Anterior cingulate cortex (tissue), 58 donors: ENCODE data around the gene ACSF3.

Source experiments
- DNase-seq, 58 donors: peaks; one replicate each; lab custom pipeline; 2025; lab: John Stamatoyannopoulos, UW

The ACSF3 gene

DNA sequence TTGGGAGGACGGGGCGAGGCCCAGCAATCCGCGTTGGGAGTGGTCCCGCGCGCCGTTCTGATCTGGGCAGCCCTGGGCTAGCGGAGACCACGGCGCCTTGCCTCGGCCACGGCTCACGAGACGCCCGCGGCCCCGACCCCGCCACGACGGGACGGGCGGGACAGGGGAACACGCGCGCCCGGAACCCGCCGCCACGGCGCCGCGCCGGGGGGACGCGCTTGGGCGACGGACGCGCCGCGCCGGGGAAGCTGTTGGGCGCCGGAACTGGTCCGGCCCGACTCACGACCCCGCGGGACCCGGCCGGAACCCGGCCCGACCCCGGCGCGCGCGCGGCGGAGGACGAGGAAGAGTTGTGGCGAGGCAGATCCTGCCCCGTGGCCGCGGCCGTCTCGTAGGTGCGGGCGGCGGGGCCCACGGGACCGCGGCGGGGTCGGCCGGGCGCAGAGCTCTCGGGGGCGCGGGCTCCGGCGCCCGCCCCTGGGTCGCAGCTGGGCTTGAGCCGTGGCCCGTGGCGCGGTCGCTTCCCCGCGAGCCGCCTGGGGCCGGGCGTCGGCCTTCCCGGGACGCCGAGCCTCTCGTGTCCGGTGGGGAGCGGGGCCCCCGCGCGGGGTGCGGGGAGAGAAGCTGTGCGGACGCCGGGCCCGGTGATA, at the start of gene ACSF3:
Gene ACSF3 (plus strand): TSS at position 251 of the 650 bp plus-strand sequence. CDS start 6,830 bp downstream, outside the sequence.
- DNase-seq: peak in 49 of 58 donors; percentile 2 to 62 (median 35)

DNA sequence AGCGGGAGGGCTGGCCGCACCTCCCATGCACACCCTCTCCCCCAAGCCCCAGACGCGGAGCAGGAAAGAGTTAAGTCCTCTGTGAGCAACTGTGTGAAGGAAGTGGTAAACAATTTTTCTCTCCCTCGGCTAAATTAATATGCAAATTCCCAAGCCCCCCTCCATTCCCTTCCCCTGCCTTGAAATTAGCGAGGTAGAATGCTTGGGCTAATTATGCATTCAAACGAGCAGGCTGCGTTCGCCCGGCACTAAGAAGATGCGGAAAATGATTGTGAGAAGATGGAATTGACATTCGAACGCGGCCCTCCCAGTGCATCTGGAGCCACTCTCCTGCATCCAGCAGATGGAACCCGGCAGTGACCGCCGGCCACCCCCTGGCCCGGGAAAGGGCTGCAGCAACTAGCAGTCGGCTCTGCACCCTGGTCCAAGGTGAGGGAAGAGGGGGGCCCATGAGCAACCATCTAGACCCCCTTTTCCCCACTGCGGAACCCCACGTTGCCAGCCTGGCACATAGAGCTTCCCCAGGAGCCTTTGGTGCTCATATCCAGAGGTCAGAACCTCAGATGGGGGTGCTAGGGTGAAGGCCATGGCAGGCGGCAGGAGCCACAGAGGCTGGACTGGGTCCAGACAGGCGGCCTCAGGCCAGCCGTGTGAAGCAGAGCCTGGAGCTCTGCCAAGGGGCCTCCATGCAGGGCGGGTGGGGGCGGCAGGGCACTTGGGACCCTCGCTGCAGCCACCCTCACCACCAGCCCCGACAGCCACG, 49.1 kb upstream of the ACSF3 start:
- DNase-seq: peak in 4 of 58 donors; percentile 8 to 22 (median 12)

DNA sequence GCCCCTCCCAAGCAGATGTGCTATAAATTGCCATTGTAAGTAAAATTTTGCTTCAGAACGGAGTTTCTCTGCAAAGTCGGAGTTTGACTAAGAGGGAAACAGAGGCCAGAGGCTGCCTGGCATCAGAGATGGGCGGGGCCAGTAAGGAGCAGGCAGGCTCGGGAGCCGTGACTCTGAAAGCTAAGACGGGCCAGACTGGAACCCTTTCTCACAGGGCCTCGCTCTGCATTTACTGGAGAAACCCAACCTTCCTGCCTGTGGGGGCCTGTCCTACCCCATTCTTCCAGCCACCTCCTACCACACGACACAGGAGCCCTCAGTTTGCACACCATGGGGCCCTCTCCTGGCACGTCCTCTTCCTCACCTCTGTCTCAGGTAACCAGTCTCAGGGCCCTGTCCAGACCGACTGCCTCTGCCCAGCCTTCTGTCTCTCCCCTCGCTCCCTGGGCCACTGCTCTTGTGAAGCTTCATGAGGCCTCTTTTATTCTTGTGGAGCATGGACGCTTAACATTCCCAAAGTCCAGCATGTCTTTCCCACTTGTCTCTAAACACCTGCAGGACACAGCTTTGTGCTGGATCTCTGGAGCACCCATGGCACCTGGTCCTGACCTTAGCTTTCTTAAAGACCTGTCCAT, 48.4 kb upstream of the ACSF3 start:
- DNase-seq: no peak

DNA sequence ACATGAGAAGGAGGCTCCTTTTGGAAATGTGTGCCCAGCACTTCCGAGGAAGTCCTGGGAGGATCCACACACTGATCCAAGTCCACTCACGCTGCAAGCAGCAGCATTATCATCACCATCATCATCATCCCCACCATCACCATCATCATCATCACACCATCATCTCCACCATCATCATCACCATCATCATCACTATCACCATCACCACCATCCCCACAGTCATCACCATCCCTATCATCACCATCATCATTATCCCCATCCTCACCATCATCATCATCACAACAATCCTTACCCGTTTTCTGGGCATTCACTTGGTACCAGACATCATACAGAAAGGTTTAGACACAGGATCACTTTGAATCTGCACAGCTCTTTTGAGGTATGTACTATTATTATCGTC, 47.8 kb upstream of the ACSF3 start:
- no peak for DNase-seq

DNA sequence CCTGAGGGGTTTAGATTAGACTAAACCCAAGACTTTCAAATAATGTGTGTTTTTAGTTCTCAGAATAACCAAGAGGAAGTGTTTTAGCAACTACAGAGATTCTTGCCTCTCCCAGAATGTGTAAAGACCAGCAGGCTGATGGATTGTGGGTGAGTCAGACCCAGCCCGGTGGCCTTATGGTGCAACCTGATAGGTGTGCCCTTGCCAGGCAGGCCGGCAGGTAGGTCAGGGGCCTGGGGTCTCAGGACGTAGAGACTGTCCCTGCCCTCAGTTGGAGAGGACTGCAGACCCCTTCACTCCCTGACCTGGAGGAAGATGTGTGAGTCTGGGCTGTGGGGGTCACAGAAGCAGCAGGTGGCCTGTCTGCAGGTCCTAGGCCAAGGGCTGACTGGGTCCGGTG, 47.2 kb upstream of the ACSF3 start:
- no peak for DNase-seq

DNA sequence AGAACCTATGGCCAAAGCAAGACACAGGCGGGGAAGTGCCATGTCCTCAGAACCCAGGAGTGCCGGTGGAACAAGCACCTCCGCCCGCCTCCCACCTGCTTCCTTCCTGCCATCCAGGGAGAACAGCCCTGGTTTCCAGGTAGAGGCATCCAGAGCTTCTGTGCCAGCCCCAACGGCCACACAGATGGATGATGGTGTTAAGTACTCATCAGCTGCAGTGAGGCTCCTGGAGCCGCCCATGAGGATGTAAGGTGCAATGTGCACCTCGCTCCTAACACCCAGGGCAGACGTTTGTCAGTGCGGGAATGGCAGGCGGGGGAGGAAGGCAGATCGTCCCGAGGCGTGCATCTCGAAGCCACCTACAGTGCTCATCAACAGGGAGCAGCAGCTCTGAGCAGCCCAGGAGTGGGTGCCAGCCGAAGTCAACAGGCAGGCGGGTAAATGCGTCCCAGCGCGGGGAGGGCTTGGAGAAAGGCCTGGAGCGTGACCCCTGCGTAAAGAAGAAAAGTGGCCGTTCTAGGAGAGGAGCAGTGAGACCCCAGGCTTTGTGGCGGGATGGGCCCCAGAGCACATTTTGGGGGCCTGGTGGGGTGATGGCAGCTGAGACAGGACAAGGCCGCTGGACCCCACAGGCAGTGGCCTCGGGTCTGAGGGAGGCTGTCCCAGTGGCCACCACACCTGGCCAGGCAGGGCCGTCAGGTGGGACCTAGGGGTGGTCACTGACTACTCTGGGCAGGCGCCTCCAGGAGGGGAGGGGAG, 46.1 kb upstream of the ACSF3 start:
- DNase-seq: peak in 2 of 58 donors; percentile 6 to 63

DNA sequence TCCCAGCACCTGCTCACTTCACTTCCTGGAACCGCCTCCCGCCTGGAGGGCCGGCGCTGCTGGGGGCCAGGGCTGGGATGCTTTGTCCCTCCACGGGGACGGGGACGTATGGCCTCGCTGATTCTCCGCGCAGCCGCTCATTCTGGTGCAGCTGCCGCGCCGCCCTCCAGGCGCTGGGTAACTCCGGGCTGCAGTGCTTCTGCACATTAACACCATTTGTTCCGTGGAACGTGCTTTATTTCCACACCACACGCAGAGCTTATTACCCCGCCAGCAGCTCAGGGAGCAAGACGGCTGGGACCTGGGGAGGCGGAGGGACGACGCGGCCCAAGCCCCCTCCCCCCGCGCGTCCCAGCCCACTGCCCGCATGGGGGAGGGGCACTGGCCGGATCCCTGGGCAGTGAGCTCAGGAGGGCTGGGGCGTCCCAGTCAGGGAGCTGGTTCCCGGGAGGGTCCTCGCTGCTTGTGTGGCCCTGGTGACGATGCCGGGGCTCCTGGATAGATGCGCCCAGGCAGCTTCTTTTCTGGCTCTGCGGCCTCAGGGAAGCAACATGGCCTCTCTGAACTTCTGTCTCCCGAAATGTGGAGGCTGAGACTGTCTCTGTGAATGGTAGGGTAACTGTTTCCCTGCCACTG, 45.4 kb upstream of the ACSF3 start:
- peak in 1 of 58 donors; percentile 8 for DNase-seq

DNA sequence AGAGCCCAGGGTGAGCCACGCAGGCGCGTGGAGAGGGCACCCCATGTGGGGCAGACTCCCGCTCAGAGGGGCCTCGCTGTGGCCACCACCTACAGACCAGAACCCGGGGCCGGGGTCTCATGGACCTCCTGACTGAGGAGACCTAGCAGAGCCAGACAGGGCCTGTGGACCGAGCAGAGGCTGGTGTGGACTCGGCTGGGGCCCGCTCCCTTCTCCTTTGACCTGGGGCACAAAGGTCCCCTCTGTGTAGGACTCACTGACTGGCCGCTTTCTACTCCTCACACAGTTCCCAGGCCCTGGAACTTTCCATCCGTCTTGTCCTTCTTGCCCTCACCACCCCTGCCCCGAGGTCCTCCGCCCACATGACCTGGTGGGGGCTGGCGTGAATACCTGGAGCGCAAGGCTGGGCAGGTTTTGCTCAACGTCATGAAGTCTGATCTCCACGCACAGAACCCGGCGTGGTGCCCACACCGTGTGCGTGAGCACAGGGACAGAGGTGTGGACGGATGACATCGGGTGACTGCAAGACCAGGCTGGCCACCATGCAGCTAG, 44.7 kb upstream of the ACSF3 start:
- DNase-seq: no peak

DNA sequence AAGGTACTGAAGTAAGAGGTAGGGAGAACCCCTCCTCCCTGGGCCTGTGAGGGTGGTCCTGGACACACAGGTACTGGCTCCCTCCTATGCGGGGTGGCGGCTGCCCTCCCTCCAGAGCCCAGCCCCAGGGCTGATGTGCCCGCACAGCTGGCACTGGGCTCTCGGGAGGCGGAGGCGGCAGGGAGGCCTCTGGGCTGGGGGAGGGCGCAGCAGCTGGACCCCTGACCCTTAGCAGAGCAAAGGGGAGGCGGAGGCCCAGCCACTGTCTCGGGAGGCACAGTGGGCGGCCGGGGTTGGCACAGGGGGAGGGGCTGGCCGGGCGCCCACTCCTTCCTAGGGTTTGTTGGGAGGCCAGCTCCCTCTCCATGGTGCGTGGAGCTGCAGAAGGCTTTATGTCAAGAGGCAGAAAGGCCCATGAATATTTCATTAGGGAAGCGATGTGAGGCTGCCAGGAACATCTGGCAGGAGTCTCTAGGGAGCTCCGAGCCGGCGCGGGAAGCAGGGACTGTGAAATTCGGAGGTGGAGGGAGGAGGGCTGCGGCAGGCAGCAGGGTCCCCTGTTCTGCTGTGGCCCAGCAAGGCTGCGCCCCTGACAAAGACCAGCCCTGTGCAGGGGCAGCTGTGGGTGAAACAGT, 44.1 kb upstream of the ACSF3 start:
- peak in 10 of 58 donors; percentile 14 to 57 (median 21) for DNase-seq

DNA sequence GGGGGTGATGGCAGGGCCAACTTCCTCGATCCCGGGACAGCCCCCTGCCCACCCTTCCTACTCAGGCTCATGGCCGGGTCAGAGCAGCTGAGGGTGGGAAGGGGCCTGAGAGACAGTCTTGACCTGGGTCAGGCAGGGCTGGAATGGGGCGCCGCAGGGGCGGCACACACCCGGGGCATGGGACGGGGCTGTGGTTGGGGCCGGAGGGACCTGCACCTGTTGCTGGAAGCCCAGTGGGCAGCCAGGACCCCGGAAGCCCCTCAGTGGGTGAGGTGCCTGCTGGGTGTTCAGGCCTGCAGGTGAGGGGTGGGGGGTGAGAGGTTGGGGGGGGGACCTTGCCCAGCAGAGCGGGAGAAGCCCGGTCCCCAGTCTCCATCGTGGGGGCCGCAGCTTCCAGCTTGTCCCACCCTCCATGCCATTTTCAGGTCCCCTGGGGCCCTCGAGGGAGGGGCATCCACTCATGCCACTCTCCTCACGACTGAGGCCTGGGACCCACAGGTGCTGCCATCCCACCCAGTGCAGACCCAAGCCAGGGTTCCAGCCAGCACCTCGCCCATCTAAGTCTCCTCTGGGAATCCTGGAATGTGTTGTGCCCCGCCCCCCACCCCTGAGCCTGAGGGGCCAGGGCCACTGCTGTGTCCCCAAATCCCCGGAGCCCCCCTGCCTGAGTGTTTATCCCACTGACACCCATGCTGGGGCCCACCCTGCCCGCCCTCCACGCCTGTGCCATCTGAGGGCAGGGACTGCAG, 43.4 kb upstream of the ACSF3 start:
- DNase-seq: no peak

DNA sequence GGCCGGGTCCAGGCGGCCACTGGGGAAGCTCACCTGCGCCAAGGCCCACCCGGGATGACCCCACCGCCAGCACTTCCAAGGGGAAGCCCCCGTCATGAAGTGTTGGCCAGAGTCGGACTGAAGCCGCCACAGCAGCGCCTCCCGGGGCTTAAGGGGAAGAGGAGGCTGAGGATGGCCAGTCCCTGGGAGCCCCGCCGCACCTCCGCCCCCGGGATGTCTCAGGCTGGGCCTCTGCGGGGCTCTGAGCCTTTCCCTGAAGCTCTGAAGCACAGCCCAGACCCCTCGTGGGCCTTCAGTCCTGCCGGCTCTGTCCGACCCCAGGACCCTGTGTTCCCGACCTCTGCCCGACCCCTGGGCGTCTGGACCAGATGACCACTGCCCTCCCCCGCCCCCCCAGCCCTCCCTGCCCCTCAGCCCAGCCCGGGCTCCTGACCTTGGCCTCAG, 42.8 kb upstream of the ACSF3 start:
- no peak for DNase-seq

DNA sequence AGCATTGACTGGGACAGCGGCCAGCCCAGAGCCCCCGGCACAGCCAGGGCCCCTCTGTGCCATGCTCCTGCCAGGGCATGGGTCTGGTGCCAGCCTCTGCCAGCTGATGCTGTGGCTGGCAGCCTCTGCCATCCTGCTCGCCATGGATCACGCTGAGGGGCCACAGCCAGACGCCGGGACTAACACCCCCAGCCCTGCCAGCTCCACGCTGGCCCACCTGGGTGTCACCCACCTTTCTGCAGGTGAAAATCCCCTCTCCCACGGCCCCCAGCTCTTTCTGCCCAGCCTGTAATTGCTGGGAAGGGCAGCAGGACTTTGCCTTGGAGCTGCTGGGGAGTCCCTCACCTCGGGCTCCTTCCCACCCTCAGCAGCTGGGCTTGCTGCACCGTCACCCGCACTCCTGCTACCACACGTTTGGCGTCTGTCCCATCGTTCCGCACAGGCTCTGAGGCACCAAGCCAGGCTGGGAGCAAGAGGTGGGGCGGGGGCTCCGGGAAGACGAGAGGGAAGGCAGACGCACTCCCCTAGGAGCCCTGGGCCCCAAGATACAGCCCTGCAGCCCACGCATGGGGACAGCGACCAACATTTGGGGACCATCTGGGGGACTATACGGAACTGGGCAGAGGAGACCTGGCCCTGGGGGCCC, 42.0 kb upstream of the ACSF3 start:
- peak in 8 of 58 donors; percentile 8 to 42 (median 16) for DNase-seq

DNA sequence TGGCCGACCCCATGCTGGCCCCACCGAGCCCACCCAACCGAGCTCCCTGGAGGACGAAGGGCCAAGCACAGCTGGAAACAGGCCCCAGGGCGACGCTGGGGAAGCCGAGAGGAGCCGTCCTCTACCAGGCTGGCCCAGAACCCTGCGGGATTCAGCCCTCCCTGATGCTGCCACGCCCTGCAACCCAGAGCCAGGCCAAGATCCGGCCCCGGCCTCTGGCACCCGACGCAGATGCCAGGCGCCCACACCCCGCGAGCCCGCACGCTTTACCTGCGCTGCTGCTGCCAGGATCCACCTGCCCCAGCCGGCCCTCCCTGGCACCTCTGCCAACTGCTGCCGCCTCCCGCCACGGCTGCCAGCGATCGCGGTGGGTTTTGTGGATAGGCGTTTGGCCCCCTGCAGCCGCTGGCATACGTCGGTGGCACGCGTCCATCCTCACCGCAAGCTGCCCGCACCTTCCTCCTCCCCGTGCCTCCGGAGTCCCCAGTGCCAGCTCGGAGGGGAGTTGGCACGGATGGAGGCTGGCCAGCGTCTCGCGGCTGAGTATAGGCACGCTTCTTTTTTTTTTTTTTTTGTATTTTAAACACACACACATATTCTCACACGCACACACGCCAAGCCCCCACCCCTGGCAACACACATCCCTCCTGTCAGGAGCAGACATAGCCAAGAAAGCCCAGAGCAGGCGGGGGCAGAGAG, 41.3 kb upstream of the ACSF3 start:
- DNase-seq: peak in 3 of 58 donors; percentile 15 to 32 (median 16)

DNA sequence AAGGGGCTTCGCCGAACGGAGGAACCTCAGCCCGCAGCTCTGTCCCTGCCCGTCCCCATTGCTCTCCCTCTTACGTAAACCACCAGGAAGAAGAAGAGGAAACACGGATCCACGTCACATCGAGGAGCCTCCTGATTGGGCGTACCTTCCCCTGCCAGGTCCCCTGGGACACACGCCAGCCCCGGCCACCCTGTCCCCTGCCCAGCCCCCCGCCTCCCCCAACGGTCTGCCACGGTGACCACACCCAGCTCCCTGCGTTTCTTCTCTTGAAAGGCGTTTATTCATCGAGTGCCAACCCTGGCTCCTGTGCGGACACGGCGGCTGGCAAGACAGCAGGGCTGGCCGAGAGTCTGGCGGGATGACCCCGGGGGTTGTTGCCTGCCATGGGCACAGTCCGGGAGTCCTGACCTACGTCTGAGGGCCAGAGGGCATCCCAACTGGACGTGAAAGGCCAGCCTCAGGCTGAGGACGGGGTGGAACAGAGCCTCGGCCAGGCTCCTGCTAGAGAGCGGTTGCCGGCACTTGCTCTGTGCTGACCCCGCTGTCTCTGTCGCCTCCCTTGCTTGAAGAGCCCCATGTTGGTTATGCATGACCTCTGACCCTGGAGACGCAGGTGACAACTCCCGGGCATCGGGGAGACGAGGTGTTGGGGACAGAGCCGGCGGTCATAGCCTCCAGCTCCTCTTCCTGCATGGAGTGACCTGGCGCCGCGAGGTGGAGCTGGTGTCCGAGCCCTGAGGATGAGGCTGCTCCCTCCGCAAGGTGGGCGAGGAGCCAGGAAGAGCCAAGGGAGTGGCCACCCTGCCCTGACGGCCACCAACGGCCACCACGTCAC, 40.5 kb upstream of the ACSF3 start:
- peak in 51 of 58 donors; percentile 11 to 80 (median 46) for DNase-seq

DNA sequence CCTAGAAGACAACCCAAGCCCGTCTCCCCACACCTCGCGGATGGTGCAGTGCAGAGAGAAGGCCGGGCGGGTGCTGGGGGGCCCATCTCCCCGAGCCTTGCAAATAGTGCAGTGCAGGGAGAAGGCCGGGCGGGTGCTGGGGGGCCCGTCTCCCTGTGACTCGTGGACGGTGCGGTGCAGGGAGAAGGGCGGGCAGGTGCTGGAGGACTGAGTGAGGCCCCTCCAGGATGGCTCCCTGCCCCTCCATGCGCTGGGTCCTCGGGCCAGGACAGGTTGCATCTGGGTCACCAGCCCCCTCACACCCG, 40.0 kb upstream of the ACSF3 start:
- DNase-seq: no peak

DNA sequence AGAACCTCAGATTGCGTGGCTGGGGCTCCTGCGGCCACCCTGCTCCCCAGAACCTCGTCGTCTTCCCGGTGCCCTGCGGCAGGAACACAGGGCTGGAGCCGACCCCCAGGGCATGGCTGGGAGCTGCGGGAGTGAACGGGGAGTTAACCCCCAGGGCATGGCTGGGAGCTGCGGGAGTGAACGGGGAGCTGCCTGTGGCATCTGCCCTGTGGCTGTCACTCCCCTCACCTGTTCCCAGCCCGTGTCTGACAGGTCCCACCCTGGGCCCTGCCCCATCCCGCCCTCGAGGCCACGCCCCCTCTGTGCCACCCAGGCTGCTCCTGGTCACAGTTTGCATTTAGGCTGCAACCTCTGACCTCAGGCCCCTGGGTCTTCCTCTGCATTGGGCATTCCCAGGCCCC, 39.4 kb upstream of the ACSF3 start:
- no peak for DNase-seq

DNA sequence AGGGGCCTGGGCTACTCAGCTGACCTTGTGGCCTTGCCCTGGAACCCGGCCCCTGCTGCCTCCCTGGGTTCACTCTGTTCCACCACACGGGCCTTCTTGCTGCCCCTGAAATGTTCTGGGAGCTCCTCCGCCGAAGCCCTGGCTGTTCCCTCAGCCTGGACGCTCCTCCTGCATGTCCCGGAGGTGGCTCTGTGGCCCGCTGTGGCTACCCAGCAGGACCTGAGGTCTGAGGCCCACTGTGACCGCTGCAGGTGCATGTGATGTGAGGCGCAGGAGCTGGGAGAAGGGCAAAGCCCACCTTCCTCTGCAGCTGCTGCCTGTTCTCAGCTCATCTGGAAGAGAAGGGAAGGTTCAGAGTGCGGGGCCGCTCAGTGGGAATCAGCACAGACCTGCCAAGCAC, 38.9 kb upstream of the ACSF3 start:
- DNase-seq: no peak
